Mucosa of gallbladder (tissue), 1 donor: Measurements from ENCODE around the gene GPR157. TPM values are rescaled to one million over a fixed set of nuclear protein-coding genes. Genes with fewer than 3 reads are reported as not detected.
A peak's percentile ranks its signal among the peaks of the same experiment; 100 is the strongest.
"Not testable (repeated sequence)": the region's sequence is repeated elsewhere in the genome, so short reads cannot be mapped to it uniquely, and the experiment has no call there.

Source experiments
- DNase-seq: peaks from one replicate; pipeline ENCODE4 v3.0.0-alpha.2; 2020; ENCODE audit warnings: low spot score
- total RNA-seq: library from RNA; stranded (reverse); gene quantifications from one replicate; pipeline ENCODE4 v1.2.1, GENCODE V29; 2021
- donor health status: DM: no; HTN: no; CAD: no.

Gene GPR157
- total RNA-seq, 1 donor from 2014 or later = 8.3 TPM

GRCh38 chr1:9146156-9146555, 17.3 kb upstream of the GPR157 start:
- no peak for DNase-seq

- no peak for DNase-seq
Observed at GRCh38 chr1:9145714-9146113, 16.8 kb upstream of the GPR157 start.

- DNase-seq = peak; percentile 44
Observed at GRCh38 chr1:9145021-9145668, 16.2 kb upstream of the GPR157 start.

GRCh38 chr1:9144494-9144893, 15.6 kb upstream of the GPR157 start:
- not testable (repeated sequence) for DNase-seq

GRCh38 chr1:9143250-9143649, 14.3 kb upstream of the GPR157 start:
- no peak for DNase-seq

- no peak for DNase-seq
Observed at GRCh38 chr1:9139930-9140329, 11.0 kb upstream of the GPR157 start.

- DNase-seq = no peak
Observed at GRCh38 chr1:9136932-9137331, 8.0 kb upstream of the GPR157 start.

- no peak for DNase-seq
Observed at GRCh38 chr1:9135073-9135836, 6.4 kb upstream of the GPR157 start.

GRCh38 chr1:9133870-9134585, 5.1 kb upstream of the GPR157 start:
- DNase-seq = no peak

GRCh38 chr1:9129266-9130041, 552 bp upstream of the GPR157 start:
- peak; percentile 80 for DNase-seq

GRCh38 chr1:9128166-9128519, 759 bp downstream of the GPR157 start:
- DNase-seq = no peak

- DNase-seq = no peak
Observed at GRCh38 chr1:9127395-9128165, 1.3 kb downstream of the GPR157 start.

- no peak for DNase-seq
Observed at GRCh38 chr1:9126511-9126910, 2.4 kb downstream of the GPR157 start.

GRCh38 chr1:9125847-9126246, 3.1 kb downstream of the GPR157 start:
- DNase-seq = not testable (repeated sequence)

- no peak for DNase-seq
Observed at GRCh38 chr1:9125325-9125724, 3.6 kb downstream of the GPR157 start.

GRCh38 chr1:9124389-9124788, 4.5 kb downstream of the GPR157 start:
- DNase-seq = not testable (repeated sequence)

- not testable (repeated sequence) for DNase-seq
Observed at GRCh38 chr1:9123665-9124064, 5.2 kb downstream of the GPR157 start.

- DNase-seq = no peak
Observed at GRCh38 chr1:9121496-9122409, 7.1 kb downstream of the GPR157 start.

GRCh38 chr1:9120312-9120958, 8.5 kb downstream of the GPR157 start:
- no peak for DNase-seq

GRCh38 chr1:9119745-9120144, 9.2 kb downstream of the GPR157 start:
- DNase-seq = no peak
